ENCODE results near the gene SET. TPM values are rescaled to one million over a fixed set of nuclear protein-coding genes. Genes with fewer than 3 reads are reported as not detected.

Gene SET
- total RNA-seq: 100 to 1,000 TPM; 143 to 156 (median 145) TPM

DNA sequence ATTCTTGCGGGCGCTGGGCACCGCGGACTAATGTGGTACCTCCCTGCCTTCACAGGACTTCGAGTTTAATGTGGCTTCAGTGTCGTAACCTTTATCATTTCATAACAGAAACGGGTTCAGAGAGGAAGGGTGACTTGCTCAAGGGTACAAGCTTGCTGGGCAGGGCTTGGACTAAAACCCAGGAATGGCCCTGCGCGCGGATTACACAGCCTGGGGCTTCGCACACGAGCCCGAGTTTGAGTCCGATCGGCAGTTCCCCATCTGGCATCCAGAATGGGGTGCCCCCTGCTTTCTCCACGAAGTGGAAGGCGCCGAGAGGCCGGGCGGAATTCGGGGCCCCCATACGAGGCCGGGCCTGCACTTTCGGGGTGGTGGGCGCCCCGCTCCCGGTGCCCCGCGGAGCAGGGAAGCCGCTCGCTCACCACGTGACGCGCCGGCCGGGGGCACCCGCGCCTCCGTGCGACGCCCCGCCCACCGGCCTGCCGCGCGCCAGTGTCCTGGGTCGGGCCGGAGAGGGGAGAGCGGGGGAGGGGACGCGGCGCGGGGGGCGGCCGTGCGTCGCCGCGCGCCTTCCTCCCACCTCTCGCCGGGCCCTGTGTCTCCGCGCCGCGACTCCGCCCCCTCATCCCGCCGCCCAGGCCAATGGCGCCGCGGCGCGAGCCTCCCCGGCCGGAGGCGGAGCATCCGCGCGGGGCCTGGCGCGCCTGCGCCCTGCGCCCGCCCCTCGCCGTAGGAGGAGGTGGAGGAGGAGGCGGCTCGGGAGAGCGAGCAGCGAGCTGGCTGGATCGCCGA is at the start of gene SET:
Gene SET (plus strand): TSS at position 722 of the 792 bp plus-strand sequence. CDS start 361 bp downstream, outside the sequence.
- 5 to 24% methylated on average over 11 to 46 of the region's 93 CpGs for WGBS, 2 donors
- peak; percentile 80 to 89 for DNase-seq (ENCODE audit: low spot score in 2 of 2)
- Histone ChIP-seq H3K4me1 (peaks cover 0 to 57% (median 24%) of the 10 kb centered on the region in 4 donors), H3K9me3 (no peaks in the 10 kb centered on the region), H3K27ac (peak within 1 kb of the TSS; percentile 89 to 97 (median 96)), H3K27me3 (no peaks in the 10 kb centered on the region), H3K36me3 (peaks cover 0 to 20% (median 17%) of the 10 kb centered on the region in 3 donors), H3K4me3 (peak within 1 kb of the TSS; percentile 63 to 95 (median 78))
- TF ChIP-seq EP300 (IDR thresholded peaks at IDR 0.05) (peak in 1 of 2 donors; percentile 83), CTCF (IDR thresholded peaks at IDR 0.05) (no peak), POLR2A (IDR thresholded peaks at IDR 0.05) (peak; percentile 97 to 98)

DNA sequence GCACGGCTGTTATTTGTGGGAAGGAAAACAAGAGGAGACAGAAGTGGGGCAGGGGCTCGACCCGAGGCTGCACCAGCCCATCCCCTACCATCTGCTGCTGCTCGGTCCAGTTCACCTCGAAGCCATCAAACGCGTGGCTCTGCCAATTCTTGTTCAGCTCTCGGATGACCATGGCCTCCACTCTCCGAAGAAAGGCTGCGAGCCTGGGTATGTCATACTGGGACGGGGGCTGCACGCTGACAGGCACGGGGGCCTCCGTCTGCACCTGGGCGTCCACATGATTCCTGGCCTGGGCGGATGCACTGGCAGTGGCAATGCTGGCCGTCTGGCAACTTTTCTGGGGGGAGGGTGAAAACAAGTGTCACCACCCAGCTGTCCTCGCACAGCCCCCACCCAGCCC is 48.4 kb upstream of the SET start:
- 92 to 93% methylated on average over 18 of the region's 18 CpGs for WGBS, 2 donors
- peaks cover 0 to 31% (median 0%) of the 10 kb centered on the region in 3 donors for H3K36me3 ChIP-seq
- H3K27ac ChIP-seq: peak overlapping the region in 1 of 4 donors; percentile 56
- H3K9me3 ChIP-seq: no peaks in the 10 kb centered on the region
- H3K27me3 ChIP-seq: no peaks in the 10 kb centered on the region
- DNase-seq (ENCODE audit: low spot score in 2 of 2): no peak
- TF ChIP-seq EP300 (IDR thresholded peaks at IDR 0.05) (no peak), POLR2A (IDR thresholded peaks at IDR 0.05) (no peak), CTCF (IDR thresholded peaks at IDR 0.05) (no peak)
- H3K4me1 ChIP-seq: peaks cover 0 to 28% (median 7%) of the 10 kb centered on the region in 4 donors
- no peak overlapping the region for H3K4me3 ChIP-seq

DNA sequence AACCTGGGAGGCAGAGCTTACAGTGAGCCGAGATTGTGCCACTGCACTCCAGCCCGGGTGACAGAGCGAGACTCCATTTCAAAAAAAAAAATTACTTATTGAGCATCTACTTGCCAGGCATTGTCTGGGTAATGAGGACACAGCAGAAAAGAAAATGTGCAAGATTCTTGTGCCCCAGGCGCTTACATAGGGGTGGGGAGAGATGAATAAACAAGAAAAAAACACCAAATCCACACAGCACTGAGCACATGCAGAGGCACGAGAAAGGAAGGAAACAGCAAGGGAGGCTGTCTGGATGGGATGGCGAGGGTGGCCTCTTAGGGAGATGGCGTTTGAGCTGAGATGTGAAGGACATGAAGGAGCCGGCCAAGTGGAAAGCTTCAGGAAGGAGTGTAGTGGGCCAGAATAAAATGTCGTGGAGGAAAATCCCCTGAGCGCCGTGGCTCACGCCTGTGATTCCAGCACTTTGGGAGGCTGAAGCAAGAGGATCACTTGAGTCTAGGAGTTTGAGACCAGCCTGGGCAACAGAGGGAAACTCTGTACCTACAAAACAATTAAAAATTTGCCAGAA is 46.3 kb upstream of the SET start:
- no peak for DNase-seq (ENCODE audit: low spot score in 2 of 2)
- Histone ChIP-seq H3K4me1 (peaks cover 0 to 12% (median 0%) of the 10 kb centered on the region in 4 donors), H3K27me3 (no peaks in the 10 kb centered on the region), H3K36me3 (peaks cover 0 to 25% (median 0%) of the 10 kb centered on the region in 3 donors), H3K4me3 (no peak overlapping the region), H3K27ac (peak overlapping the region in 2 of 4 donors; percentile 70), H3K9me3 (no peaks in the 10 kb centered on the region)
- TF ChIP-seq EP300 (IDR thresholded peaks at IDR 0.05) (no peak), CTCF (IDR thresholded peaks at IDR 0.05) (no peak), POLR2A (IDR thresholded peaks at IDR 0.05) (no peak)
- 68 to 77% methylated on average over 12 of the region's 12 CpGs for WGBS, 2 donors

DNA sequence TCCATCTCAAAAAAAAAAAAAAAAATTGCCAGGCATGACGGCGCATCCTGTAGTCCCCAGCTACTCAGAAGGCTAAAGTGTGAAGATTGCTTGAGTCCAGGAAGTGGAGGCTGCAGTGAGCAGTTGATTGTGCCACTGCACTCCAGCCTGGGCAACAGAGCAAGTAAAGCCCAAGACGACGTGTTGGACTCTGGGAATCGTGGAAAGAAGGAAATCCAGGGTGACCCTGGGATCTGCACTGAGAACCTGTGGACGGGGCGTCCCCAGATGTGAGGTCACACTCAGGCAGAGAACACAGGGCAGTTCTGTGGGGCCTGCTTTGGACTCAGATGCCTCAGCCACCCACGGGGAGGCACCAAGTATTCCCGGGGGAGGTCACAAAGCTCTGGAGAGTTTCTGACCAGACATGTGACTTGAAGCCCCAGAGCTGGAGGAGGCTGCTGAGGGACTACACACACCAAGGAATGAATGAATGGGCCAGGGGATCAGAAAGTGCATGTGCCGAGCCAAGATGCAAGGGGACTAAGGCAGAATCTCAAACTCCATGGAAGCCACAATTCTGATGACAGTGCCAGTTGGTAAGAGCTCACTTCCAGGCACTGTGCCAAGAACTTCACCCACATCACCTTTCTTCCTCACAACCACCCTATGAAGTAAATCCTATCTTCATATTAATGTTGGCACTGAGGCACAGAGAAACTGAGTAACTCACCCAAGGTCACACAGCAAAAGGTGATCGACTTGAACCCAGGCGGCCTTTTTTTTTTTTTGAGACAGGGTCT is 45.3 kb upstream of the SET start:
- H3K4me3 ChIP-seq: no peak overlapping the region
- TF ChIP-seq POLR2A (IDR thresholded peaks at IDR 0.05) (peak in 1 of 2 donors; percentile 17), EP300 (IDR thresholded peaks at IDR 0.05) (peak in 1 of 2 donors; percentile 55), CTCF (IDR thresholded peaks at IDR 0.05) (no peak)
- no peaks in the 10 kb centered on the region for H3K9me3 ChIP-seq
- WGBS, 2 donors: 43 to 51% methylated on average over 12 of the region's 12 CpGs
- H3K4me1 ChIP-seq: peaks cover 0 to 12% (median 0%) of the 10 kb centered on the region in 4 donors
- DNase-seq (ENCODE audit: low spot score in 2 of 2): no peak
- H3K36me3 ChIP-seq: peaks cover 0 to 21% (median 0%) of the 10 kb centered on the region in 3 donors
- H3K27me3 ChIP-seq: no peaks in the 10 kb centered on the region
- H3K27ac ChIP-seq: peak overlapping the region in 2 of 4 donors; percentile 70

All from tibial nerve (tissue), 4 donors.